WTC11 (cell line): ENCODE measurements around the gene CACNA1H.

Experiments used
- FOXJ3 ChIP-seq: sonication (generic); formaldehyde crosslinking; IDR thresholded peaks from 2 replicates; pipeline ENCODE4 v1.9.0; 2021; ENCODE audit warnings: missing genetic modification reagents, mild to moderate bottlenecking, borderline replicate concordance
- TCF7 ChIP-seq: sonication (generic); formaldehyde crosslinking; IDR thresholded peaks from 2 replicates; pipeline ENCODE4 v1.8.0; 2022; ENCODE audit warnings: mild to moderate bottlenecking, low read depth, missing genetic modification reagents, moderate library complexity
- TEAD1 ChIP-seq: sonication (generic); formaldehyde crosslinking; IDR thresholded peaks from 2 replicates; pipeline ENCODE4 v1.8.0; 2022; ENCODE audit warnings: mild to moderate bottlenecking, missing genetic modification reagents
- ZNF416 ChIP-seq: fragments of 250-450 bp; sonication (Bioruptor Pico); IDR thresholded peaks from 2 replicates; pipeline ENCODE4 v1.9.0; 2021; ENCODE audit warnings: mild to moderate bottlenecking, inconsistent platforms
- TF ChIP-seq, protein P1 (sequence below): fragments of 200-600 bp; IDR thresholded peaks from 2 replicates; pipeline ENCODE4 v1.8.0; 2022; ENCODE audit warnings: antibody characterized with exemption
- TF ChIP-seq, protein P2 (sequence below): sonication (generic); formaldehyde crosslinking; IDR thresholded peaks from 2 replicates; pipeline ENCODE4 v1.8.1; 2023; ENCODE audit warnings: mild to moderate bottlenecking, missing genetic modification reagents, moderate library complexity
- TF ChIP-seq, protein P3 (sequence below): fragments of 250-450 bp; sonication (Bioruptor Pico); IDR thresholded peaks from 2 replicates; pipeline ENCODE4 v1.9.0; 2021; ENCODE audit warnings: moderate library complexity, mild to moderate bottlenecking, inconsistent platforms, borderline replicate concordance
- TF ChIP-seq, protein P4 (sequence below): sonication (generic); formaldehyde crosslinking; IDR thresholded peaks from 2 replicates; pipeline ENCODE4 v1.8.0; 2022; ENCODE audit warnings: mild to moderate bottlenecking, missing genetic modification reagents
- TF ChIP-seq, protein P5 (sequence below): sonication (generic); formaldehyde crosslinking; IDR thresholded peaks from 2 replicates; pipeline ENCODE4 v1.8.0; 2023; ENCODE audit warnings: missing genetic modification reagents

DNA sequence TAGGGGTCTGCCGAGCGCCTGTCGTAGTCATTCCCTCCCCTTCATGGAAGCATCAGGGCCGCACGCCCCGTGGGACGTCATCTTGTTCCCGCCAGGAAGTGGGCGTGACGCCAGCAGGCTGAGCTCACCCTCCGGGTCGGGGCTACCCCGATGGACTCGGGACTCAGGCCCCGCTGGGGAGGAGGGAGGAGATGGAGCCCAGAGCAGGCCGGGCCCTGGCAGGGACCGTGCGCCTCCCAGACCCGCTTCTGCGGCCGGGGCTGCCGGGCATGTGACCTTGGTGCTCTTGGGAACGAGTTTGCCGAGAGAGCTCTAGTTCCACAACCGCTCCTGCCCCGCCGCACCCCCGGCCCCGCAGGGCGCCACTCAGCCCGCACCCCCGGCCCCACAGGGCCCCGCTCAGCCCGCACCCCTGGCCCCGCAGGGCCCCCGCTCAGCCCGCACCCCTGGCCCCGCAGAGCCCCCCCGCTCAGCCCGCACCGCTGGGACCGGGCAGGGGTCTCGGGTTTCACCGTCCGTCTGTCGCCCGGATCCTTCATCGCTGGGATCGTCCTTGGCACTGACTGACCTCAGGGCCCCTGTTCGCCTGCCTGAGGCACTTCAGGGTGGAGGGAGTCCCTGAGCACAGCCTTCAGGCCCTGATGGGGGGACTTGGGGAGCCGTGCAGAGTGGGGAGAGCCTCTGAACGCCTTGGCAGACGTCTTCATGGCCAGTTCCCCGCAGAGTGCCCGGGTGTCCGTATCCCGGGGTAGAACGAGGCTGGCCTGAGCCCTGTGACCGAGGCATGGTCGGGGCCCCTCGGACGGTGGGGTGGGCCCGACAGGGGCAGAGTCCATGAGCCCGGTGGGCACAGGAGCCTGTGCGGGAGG, 5.8 kb downstream of the CACNA1H start:
- TF ChIP-seq, protein P1, sequence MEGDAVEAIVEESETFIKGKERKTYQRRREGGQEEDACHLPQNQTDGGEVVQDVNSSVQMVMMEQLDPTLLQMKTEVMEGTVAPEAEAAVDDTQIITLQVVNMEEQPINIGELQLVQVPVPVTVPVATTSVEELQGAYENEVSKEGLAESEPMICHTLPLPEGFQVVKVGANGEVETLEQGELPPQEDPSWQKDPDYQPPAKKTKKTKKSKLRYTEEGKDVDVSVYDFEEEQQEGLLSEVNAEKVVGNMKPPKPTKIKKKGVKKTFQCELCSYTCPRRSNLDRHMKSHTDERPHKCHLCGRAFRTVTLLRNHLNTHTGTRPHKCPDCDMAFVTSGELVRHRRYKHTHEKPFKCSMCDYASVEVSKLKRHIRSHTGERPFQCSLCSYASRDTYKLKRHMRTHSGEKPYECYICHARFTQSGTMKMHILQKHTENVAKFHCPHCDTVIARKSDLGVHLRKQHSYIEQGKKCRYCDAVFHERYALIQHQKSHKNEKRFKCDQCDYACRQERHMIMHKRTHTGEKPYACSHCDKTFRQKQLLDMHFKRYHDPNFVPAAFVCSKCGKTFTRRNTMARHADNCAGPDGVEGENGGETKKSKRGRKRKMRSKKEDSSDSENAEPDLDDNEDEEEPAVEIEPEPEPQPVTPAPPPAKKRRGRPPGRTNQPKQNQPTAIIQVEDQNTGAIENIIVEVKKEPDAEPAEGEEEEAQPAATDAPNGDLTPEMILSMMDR = no peak
- TF ChIP-seq TEAD1 (CRISPR knock-in tag) = no peak
- TF ChIP-seq, protein P2, sequence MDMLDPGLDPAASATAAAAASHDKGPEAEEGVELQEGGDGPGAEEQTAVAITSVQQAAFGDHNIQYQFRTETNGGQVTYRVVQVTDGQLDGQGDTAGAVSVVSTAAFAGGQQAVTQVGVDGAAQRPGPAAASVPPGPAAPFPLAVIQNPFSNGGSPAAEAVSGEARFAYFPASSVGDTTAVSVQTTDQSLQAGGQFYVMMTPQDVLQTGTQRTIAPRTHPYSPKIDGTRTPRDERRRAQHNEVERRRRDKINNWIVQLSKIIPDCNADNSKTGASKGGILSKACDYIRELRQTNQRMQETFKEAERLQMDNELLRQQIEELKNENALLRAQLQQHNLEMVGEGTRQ = no peak
- TF ChIP-seq FOXJ3 (CRISPR knock-in tag) = no peak
- TF ChIP-seq ZNF416 (CRISPR knock-in tag) = no peak
- TF ChIP-seq TCF7 (CRISPR knock-in tag) = no peak
- TF ChIP-seq, protein P3, sequence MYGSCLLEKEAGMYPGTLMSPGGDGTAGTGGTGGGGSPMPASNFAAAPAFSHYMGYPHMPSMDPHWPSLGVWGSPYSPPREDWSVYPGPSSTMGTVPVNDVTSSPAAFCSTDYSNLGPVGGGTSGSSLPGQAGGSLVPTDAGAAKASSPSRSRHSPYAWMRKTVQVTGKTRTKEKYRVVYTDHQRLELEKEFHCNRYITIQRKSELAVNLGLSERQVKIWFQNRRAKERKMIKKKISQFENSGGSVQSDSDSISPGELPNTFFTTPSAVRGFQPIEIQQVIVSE (CRISPR knock-in tag) = no peak
- TF ChIP-seq, protein P4, sequence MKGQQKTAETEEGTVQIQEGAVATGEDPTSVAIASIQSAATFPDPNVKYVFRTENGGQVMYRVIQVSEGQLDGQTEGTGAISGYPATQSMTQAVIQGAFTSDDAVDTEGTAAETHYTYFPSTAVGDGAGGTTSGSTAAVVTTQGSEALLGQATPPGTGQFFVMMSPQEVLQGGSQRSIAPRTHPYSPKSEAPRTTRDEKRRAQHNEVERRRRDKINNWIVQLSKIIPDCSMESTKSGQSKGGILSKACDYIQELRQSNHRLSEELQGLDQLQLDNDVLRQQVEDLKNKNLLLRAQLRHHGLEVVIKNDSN (CRISPR knock-in tag) = no peak
- TF ChIP-seq, protein P5, sequence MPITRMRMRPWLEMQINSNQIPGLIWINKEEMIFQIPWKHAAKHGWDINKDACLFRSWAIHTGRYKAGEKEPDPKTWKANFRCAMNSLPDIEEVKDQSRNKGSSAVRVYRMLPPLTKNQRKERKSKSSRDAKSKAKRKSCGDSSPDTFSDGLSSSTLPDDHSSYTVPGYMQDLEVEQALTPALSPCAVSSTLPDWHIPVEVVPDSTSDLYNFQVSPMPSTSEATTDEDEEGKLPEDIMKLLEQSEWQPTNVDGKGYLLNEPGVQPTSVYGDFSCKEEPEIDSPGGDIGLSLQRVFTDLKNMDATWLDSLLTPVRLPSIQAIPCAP (CRISPR knock-in tag) = no peak
